ENCODE measurements around the gene CDCA4.

CDCA4 gene

DNA sequence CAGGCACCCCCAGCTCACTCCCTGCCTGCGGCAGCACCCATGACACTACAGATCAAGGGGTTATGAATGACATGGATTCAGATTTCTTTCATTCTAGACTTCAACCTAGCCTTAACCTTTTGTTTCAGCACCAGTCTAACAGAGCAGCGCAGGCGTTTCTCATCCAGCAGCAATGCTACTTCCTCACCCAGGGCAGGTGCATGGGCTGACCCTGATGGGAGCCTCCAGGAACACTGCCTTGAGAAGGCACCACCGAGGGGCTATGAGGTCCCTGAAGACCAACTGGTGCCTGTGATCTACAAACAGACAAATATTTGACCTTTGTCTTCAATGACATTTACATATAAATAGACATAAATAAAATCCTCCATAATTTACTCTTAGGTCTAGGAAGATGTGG lies 10.8 kb downstream of the CDCA4 start:
- Histone ChIP-seq H3K4me3 (ENCODE audit: low read depth, low read length) (no peak overlapping the region), H3K4me1 (peaks cover 25% of the 10 kb centered on the region), H3K9me3 (no peaks in the 10 kb centered on the region), H3K36me3 (peaks cover 55% of the 10 kb centered on the region), H3K27me3 (no peaks in the 10 kb centered on the region)
- no peak for TF ChIP-seq CTCF (IDR thresholded peaks at IDR 0.05; ENCODE audit: low read depth, low read length)
- no peak for DNase-seq

- H3K36me3 ChIP-seq = peaks cover 55% of the 10 kb centered on the region
- no peaks in the 10 kb centered on the region for H3K27me3 ChIP-seq
- no peak for DNase-seq
- H3K4me1 ChIP-seq = peaks cover 8% of the 10 kb centered on the region; the same call in 1 of the 2 replicates
- no peaks in the 10 kb centered on the region for H3K9me3 ChIP-seq
- H3K4me3 ChIP-seq (ENCODE audit: low read depth, low read length) = no peak overlapping the region
- no peak for TF ChIP-seq CTCF (IDR thresholded peaks at IDR 0.05; ENCODE audit: low read depth, low read length)
Measured at GRCh38 chr14:105007593-105008264, 13.2 kb downstream of the CDCA4 start.

- TF ChIP-seq CTCF (IDR thresholded peaks at IDR 0.05; ENCODE audit: low read depth, low read length) = no peak
- Histone ChIP-seq H3K27me3 (no peaks in the 10 kb centered on the region), H3K4me1 (peaks cover 8% of the 10 kb centered on the region; the same call in 1 of the 2 replicates), H3K36me3 (peaks cover 55% of the 10 kb centered on the region), H3K9me3 (no peaks in the 10 kb centered on the region), H3K4me3 (ENCODE audit: low read depth, low read length) (no peak overlapping the region)
- DNase-seq = no peak
Measured at GRCh38 chr14:105006831-105007592, 13.9 kb downstream of the CDCA4 start.

DNA sequence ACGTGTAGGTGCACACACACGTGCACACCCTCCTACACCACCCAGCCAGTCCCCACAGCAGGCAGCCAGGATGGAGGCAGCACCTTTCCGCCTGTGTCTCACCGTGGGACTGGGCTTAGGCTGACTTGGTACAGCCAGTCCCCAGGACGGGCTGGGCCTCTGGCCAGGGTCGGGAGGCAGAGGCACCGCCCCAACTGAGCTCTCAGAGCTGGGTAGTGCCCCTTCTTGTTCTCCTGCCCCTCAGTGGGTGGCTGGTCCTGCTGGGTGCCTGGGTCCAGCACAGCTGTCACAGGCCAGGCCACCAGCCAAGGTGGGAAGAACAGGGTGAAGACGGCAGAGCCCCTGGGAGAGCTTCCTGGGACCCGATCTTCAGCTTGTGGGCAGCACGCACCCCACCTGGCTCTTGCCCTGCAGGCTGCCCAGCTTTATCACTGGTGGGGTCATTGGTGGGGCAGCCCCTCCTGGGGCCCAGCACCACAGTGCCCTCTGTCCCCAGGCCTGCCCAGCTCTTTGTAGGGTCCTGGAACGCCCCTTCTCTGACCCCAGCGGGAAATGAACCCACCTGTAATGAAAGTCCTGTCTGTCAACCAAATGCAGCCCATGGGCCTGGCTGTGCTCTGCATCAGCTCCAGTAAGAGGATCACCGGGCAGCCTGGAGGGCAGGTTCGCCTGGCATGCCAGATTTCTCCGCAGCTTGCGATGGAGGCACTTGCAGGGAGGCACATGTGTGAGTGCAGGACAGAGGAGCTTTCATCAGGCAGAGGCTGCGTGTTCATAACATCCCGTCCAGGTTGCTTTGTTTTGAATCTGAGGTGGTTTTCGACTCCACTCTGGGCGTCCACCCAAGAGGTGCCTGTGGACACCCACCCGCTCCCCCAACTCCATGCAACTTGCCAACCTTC lies 14.7 kb downstream of the CDCA4 start:
- Histone ChIP-seq H3K27me3 (no peaks in the 10 kb centered on the region), H3K36me3 (peaks cover 47% of the 10 kb centered on the region), H3K9me3 (no peaks in the 10 kb centered on the region), H3K4me3 (ENCODE audit: low read depth, low read length) (no peak overlapping the region), H3K4me1 (peaks cover 2% of the 10 kb centered on the region; the same call in 1 of the 2 replicates)
- DNase-seq = no peak
- TF ChIP-seq CTCF (IDR thresholded peaks at IDR 0.05; ENCODE audit: low read depth, low read length) = no peak

DNA sequence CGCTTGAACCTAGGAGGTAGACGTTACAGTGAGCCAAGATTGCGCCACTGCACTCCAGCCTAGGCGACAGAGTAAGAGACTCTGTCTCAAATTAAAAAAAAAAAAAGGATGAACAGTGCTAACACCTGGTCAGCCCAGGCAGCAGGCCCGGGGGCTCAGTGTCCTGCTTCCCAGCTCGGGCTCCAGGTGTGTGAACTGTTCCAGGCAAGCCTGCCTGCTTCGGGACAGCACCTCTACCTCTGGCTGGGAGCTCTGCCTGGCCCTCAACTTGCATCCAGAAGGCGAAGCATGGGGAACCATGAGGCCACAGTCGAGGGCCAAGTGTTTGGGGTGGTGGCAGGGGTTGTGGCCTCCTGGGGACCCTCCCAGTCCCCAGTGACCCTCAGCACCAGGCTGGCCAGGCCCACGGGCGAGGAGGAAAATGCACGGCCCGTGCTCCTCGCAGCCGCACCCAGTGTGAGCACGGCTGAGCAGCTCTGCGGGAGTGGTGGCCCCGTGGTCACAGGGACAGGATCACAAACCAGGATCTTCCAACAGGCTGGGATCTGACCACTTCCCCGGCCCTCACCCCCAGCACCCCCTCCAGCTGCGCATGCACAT lies 15.5 kb downstream of the CDCA4 start:
- H3K9me3 ChIP-seq = no peaks in the 10 kb centered on the region
- no peaks in the 10 kb centered on the region for H3K4me1 ChIP-seq
- H3K36me3 ChIP-seq = peaks cover 39% of the 10 kb centered on the region
- DNase-seq = no peak
- no peak for TF ChIP-seq CTCF (IDR thresholded peaks at IDR 0.05; ENCODE audit: low read depth, low read length)
- no peaks in the 10 kb centered on the region for H3K27me3 ChIP-seq
- H3K4me3 ChIP-seq (ENCODE audit: low read depth, low read length) = no peak overlapping the region

Data from BE2C (cell line).